ENCODE measurements around the gene HHAT. TPM values are rescaled to one million over a fixed set of nuclear protein-coding genes. Genes with fewer than 3 reads are reported as not detected.
"Not testable (repeated sequence)": the region's sequence is repeated elsewhere in the genome, so short reads cannot be mapped to it uniquely, and the experiment has no call there.

The HHAT gene
- total RNA-seq, 1 experiment from 2014 or later: 2.3 TPM

DNA sequence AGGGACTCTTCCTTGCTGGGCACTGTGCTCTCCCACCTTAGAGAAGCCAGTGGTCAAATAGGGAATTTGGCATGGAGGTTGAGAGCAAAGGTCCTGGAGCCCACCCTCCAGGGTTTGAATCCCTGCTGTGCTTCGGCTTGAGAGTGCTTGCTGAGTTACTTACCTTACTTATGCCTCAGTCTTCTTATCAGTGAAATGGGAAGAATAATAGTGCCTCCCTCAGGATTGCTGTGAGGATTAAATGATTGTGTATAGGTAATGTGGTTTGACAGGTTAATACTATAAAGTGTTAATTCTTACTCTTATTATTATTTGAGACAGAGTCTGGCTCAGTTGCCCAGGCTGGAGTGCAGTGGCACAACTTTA is 79.2 kb downstream of the HHAT start:
- Histone ChIP-seq H3K27ac (ENCODE audit: low read length) (no peak overlapping the region), H3K36me3 (ENCODE audit: insufficient read depth, low read length) (no peaks in the 10 kb centered on the region), H4K20me1 (ENCODE audit: insufficient read depth, low read depth, low read length) (no peaks in the 10 kb centered on the region), H3K4me3 (ENCODE audit: low read length) (no peak overlapping the region), H3K9ac (ENCODE audit: low read length) (no peak overlapping the region), H3K9me3 (ENCODE audit: low read length) (no peaks in the 10 kb centered on the region), H3K4me1 (ENCODE audit: low read length) (peaks cover 7% of the 10 kb centered on the region), H2AFZ (ENCODE audit: low read length) (no peak overlapping the region), H3K27me3 (ENCODE audit: low read length) (no peaks in the 10 kb centered on the region; the same call in 1 of the 2 replicates), H3K79me2 (ENCODE audit: low read length) (no peaks in the 10 kb centered on the region), H3K4me2 (ENCODE audit: low read depth, low read length, poor library complexity, severe bottlenecking) (no peak overlapping the region), H3K9me2 (replicated peaks; ENCODE audit: insufficient read depth, low read length) (no peaks in the 10 kb centered on the region)
- DNase-seq: no peak

DNA sequence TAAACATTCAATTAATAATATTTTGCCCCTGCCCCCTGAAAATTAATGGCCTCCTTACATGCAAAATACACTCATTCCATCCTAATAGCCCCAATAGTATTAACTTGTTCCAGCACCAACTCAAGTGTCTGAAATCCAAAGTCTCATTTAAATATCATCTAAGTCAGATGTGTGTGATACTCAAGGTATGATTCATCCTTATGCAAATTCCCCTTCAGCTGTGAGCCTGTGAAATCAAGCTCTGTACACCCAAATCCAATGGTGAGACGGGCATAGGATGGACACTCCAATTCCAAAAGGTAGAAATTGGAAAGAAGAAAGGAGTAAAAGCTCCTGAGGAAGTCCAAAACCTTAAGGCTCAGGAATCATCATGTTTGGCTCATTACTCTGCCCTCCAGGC is 83.5 kb downstream of the HHAT start:
- no peak for DNase-seq
- Histone ChIP-seq H3K4me2 (ENCODE audit: low read depth, low read length, poor library complexity, severe bottlenecking) (no peak overlapping the region), H3K9me3 (ENCODE audit: low read length) (no peaks in the 10 kb centered on the region)

DNA sequence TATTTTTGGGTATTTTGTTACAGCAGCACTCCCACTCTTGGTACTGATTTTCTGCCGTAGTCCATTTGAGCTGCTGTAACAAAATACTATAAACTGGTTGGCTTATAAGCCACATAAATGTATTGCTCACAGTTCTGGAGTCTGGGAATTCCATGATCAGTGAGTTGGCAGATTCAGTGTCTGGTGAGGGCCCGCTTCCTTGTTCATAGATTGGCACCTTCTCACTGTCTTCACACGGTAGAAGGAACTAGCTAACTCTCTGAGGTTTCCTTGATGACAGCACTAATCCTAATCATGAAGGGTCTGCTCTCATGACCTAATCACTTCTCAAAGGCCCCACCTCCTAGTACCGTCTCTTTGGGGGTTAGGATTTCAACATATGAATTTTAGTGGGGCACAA is 85.2 kb downstream of the HHAT start:
- H3K36me3 ChIP-seq (ENCODE audit: insufficient read depth, low read length): no peaks in the 10 kb centered on the region
- H3K4me3 ChIP-seq (ENCODE audit: low read length): no peak overlapping the region
- no peak overlapping the region for H3K4me2 ChIP-seq (ENCODE audit: low read depth, low read length, poor library complexity, severe bottlenecking)
- no peaks in the 10 kb centered on the region for H3K27me3 ChIP-seq (ENCODE audit: low read length)
- H3K9me2 ChIP-seq (replicated peaks; ENCODE audit: insufficient read depth, low read length): no peaks in the 10 kb centered on the region
- no peaks in the 10 kb centered on the region for H3K9me3 ChIP-seq (ENCODE audit: low read length)
- no peaks in the 10 kb centered on the region for H3K4me1 ChIP-seq (ENCODE audit: low read length)
- H3K9ac ChIP-seq (ENCODE audit: low read length): no peak overlapping the region
- H2AFZ ChIP-seq (ENCODE audit: low read length): no peak overlapping the region
- no peaks in the 10 kb centered on the region for H4K20me1 ChIP-seq (ENCODE audit: insufficient read depth, low read depth, low read length)
- DNase-seq: no peak
- no peaks in the 10 kb centered on the region for H3K79me2 ChIP-seq (ENCODE audit: low read length)
- no peak overlapping the region for H3K27ac ChIP-seq (ENCODE audit: low read length)

More for the DNA sequence above, 83.5 kb downstream of the HHAT start:
- Histone ChIP-seq H3K36me3 (ENCODE audit: insufficient read depth, low read length) (no peaks in the 10 kb centered on the region), H3K79me2 (ENCODE audit: low read length) (no peaks in the 10 kb centered on the region), H3K4me1 (ENCODE audit: low read length) (peaks cover 5% of the 10 kb centered on the region), H3K9ac (ENCODE audit: low read length) (no peak overlapping the region), H3K27ac (ENCODE audit: low read length) (no peak overlapping the region), H4K20me1 (ENCODE audit: insufficient read depth, low read depth, low read length) (no peaks in the 10 kb centered on the region), H3K9me2 (replicated peaks; ENCODE audit: insufficient read depth, low read length) (no peaks in the 10 kb centered on the region), H2AFZ (ENCODE audit: low read length) (no peak overlapping the region), H3K27me3 (ENCODE audit: low read length) (no peaks in the 10 kb centered on the region), H3K4me3 (ENCODE audit: low read length) (no peak overlapping the region)

DNA sequence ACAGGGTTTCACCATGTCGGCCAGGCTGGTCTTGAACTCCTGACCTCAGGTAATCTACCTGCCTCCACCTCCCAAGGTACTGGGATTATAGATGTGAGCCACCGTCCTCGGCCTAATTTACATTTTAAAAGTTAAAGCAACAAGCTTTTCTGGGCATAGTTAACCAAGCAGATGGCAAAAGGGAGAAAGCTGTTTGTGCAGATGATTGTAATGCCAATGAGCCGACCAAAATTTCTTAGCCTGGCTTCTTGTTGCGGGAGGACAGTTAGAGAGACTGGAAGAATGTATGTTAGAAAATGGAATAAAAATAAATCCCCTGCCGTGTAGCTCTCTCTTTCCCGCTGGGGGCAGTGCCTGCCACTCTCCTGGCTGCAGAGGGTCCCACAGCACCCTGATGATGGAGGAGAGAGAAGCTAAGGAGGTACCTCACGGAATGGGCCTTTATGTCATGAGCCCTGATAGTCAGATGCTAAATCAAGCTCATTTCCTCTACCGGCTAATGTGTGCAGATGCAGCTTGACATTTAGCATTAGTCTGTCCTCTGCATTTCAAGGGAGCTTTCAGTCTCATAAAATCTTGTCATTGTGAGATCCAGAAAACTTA is 87.2 kb downstream of the HHAT start:
- Histone ChIP-seq H3K9me3 (ENCODE audit: low read length) (no peaks in the 10 kb centered on the region), H4K20me1 (ENCODE audit: insufficient read depth, low read depth, low read length) (no peaks in the 10 kb centered on the region), H3K9me2 (replicated peaks; ENCODE audit: insufficient read depth, low read length) (no peaks in the 10 kb centered on the region), H3K4me3 (ENCODE audit: low read length) (no peak overlapping the region), H3K4me1 (ENCODE audit: low read length) (no peaks in the 10 kb centered on the region), H3K4me2 (ENCODE audit: low read depth, low read length, poor library complexity, severe bottlenecking) (no peak overlapping the region), H2AFZ (ENCODE audit: low read length) (no peak overlapping the region), H3K79me2 (ENCODE audit: low read length) (no peaks in the 10 kb centered on the region), H3K9ac (ENCODE audit: low read length) (no peak overlapping the region), H3K27ac (ENCODE audit: low read length) (no peak overlapping the region), H3K27me3 (ENCODE audit: low read length) (no peaks in the 10 kb centered on the region), H3K36me3 (ENCODE audit: insufficient read depth, low read length) (no peaks in the 10 kb centered on the region)
- DNase-seq: no peak

DNA sequence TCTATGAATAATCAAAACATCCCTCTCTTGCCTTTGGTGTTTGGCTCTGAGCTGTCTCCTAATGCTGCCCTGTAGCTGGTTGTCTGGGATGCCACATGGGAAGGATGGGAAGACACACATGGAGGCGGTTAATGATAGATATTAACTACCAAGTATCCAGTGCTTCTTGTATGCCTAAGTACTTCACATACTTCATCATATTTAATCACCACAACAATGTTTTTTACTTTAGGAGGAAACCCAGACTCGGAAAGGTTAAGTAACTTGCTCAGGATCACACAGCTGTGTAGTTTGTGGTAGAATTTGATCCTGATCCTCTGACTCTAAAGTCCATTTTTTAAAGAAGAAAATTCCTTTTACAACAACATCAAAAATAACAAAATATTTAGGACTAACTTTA is 88.0 kb downstream of the HHAT start:
- Histone ChIP-seq H3K27me3 (ENCODE audit: low read length) (no peaks in the 10 kb centered on the region), H2AFZ (ENCODE audit: low read length) (no peak overlapping the region), H3K36me3 (ENCODE audit: insufficient read depth, low read length) (no peaks in the 10 kb centered on the region), H3K9ac (ENCODE audit: low read length) (no peak overlapping the region), H4K20me1 (ENCODE audit: insufficient read depth, low read depth, low read length) (no peaks in the 10 kb centered on the region), H3K4me1 (ENCODE audit: low read length) (no peaks in the 10 kb centered on the region), H3K9me2 (replicated peaks; ENCODE audit: insufficient read depth, low read length) (no peaks in the 10 kb centered on the region), H3K9me3 (ENCODE audit: low read length) (no peaks in the 10 kb centered on the region), H3K4me3 (ENCODE audit: low read length) (no peak overlapping the region), H3K27ac (ENCODE audit: low read length) (no peak overlapping the region), H3K79me2 (ENCODE audit: low read length) (no peaks in the 10 kb centered on the region), H3K4me2 (ENCODE audit: low read depth, low read length, poor library complexity, severe bottlenecking) (no peak overlapping the region)
- DNase-seq: no peak

DNA sequence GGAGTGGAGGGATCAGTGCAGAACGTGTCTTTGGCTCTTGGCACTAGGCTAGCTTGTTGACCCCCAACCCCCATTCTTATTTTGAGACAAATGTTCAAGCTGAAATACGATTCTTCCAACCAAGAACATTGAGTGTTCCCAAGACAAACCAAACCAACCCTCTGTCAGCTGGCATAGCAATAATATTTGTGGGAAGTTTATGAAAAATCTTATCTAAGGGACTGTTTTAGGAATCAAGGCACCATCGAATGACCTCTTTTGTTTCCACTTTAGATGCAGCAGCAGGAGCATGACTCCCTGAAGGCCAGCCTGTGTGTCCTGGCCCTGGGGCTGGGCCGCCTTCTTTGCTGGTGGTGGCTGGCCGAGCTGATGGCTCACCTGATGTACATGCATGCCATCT is 89.2 kb downstream of the HHAT start:
- H3K79me2 ChIP-seq (ENCODE audit: low read length): no peaks in the 10 kb centered on the region
- no peak overlapping the region for H2AFZ ChIP-seq (ENCODE audit: low read length)
- DNase-seq: no peak
- H3K9me3 ChIP-seq (ENCODE audit: low read length): no peaks in the 10 kb centered on the region
- no peak overlapping the region for H3K27ac ChIP-seq (ENCODE audit: low read length)
- H3K27me3 ChIP-seq (ENCODE audit: low read length): no peaks in the 10 kb centered on the region
- no peaks in the 10 kb centered on the region for H3K36me3 ChIP-seq (ENCODE audit: insufficient read depth, low read length)
- no peak overlapping the region for H3K9ac ChIP-seq (ENCODE audit: low read length)
- H3K4me1 ChIP-seq (ENCODE audit: low read length): no peaks in the 10 kb centered on the region
- H4K20me1 ChIP-seq (ENCODE audit: insufficient read depth, low read depth, low read length): no peaks in the 10 kb centered on the region
- no peak overlapping the region for H3K4me3 ChIP-seq (ENCODE audit: low read length)
- H3K4me2 ChIP-seq (ENCODE audit: low read depth, low read length, poor library complexity, severe bottlenecking): no peak overlapping the region
- no peaks in the 10 kb centered on the region for H3K9me2 ChIP-seq (replicated peaks; ENCODE audit: insufficient read depth, low read length)

DNA sequence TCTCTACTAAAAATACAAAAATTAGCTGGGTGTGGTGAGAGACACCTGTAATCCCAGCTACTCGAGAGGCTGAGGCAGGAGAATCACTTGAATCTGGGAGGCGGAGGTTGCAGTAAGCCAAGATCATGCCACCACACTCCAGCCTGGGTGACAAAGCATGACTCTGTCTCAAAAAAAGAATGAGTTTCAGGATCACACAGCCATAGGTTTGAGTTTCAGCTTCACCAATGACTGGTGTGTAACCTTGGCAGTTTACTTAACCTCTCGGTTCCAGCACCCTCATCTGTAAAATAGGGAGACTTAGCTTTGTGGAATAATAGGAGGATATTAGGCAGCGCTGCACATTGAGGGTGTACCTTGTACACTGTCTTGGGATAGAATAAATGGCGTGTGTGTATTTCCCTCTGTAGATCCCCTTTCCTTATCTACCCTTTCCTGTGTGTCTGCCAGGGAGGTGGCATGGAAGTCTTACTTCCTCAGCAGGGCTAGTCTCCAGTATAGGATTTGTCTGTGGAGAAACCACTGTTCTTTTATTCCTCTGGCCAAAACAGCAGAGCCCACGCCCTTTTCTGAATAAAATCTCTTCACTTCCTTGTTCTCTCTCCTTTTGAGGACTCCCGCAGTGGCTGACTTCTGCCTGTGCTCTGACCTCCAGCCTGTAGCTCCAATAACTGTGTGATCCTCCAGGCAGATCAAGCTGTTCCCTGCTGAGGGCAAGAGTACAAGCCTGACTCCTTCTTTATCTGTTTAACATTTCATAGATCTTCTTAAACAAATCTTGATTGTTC is 90.4 kb downstream of the HHAT start:
- Histone ChIP-seq H3K4me2 (ENCODE audit: low read depth, low read length, poor library complexity, severe bottlenecking) (no peak overlapping the region), H3K27ac (ENCODE audit: low read length) (no peak overlapping the region), H3K79me2 (ENCODE audit: low read length) (no peaks in the 10 kb centered on the region), H3K4me3 (ENCODE audit: low read length) (no peak overlapping the region), H3K9ac (ENCODE audit: low read length) (no peak overlapping the region), H3K36me3 (ENCODE audit: insufficient read depth, low read length) (no peaks in the 10 kb centered on the region), H2AFZ (ENCODE audit: low read length) (no peak overlapping the region), H3K9me2 (replicated peaks; ENCODE audit: insufficient read depth, low read length) (no peaks in the 10 kb centered on the region), H3K27me3 (ENCODE audit: low read length) (no peaks in the 10 kb centered on the region), H3K4me1 (ENCODE audit: low read length) (no peaks in the 10 kb centered on the region), H3K9me3 (ENCODE audit: low read length) (no peaks in the 10 kb centered on the region), H4K20me1 (ENCODE audit: insufficient read depth, low read depth, low read length) (no peaks in the 10 kb centered on the region)
- DNase-seq: no peak

DNA sequence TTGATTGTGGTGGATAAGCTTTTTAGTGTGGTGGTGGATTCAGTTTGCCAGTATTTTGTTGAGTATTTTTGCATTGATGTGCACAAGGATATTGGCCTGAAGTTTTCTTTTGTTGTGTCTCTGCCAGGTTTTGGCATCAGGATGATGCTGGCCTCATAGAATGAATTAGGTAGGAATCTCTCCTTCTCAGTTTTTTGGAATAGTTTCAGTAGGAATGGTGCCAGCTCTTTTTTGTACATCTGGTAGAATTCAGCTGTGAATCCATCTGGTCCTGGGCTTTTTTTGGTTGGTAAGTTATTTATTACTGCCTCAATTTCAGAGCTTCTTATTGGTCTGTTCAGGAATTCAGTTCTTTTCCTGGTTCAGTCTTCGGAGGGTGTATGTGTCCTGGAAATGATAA is 98.0 kb downstream of the HHAT start:
- not testable (repeated sequence) for H3K27ac ChIP-seq (ENCODE audit: low read length); H3K4me3 ChIP-seq (ENCODE audit: low read length); H3K27me3 ChIP-seq (ENCODE audit: low read length); H3K9me3 ChIP-seq (ENCODE audit: low read length); DNase-seq; H3K4me1 ChIP-seq (ENCODE audit: low read length); H4K20me1 ChIP-seq (ENCODE audit: insufficient read depth, low read depth, low read length); H3K4me2 ChIP-seq (ENCODE audit: low read depth, low read length, poor library complexity, severe bottlenecking); H2AFZ ChIP-seq (ENCODE audit: low read length); H3K9ac ChIP-seq (ENCODE audit: low read length); H3K9me2 ChIP-seq (replicated peaks; ENCODE audit: insufficient read depth, low read length); H3K36me3 ChIP-seq (ENCODE audit: insufficient read depth, low read length); H3K79me2 ChIP-seq (ENCODE audit: low read length)

Measured in Karpas-422 (cell line).